Nephron (organoid): Measurements from ENCODE around the gene MYOM3.
A peak's percentile ranks its signal among the peaks of the same experiment; 100 is the strongest.

Experiments
- H3K27ac Mint-ChIP-seq, 3 experiments: 2 replicates each; pipeline ENCODE4 v1.8.0; 2020; ENCODE audit warnings: mixed read lengths in 3 of 3, mild to moderate bottlenecking in 2 of 3, moderate library complexity in 1 of 3
- H3K27me3 Mint-ChIP-seq: 2 replicates; pipeline ENCODE4 v1.8.0; 2021; ENCODE audit warnings: low read depth, mild to moderate bottlenecking, moderate library complexity, mixed read lengths
- H3K36me3 Mint-ChIP-seq: 2 replicates; pipeline ENCODE4 v1.8.0; 2020; ENCODE audit warnings: low read depth, mixed read lengths
- H3K4me1 Mint-ChIP-seq: 2 replicates; pipeline ENCODE4 v1.8.0; 2020; ENCODE audit warnings: mixed read lengths
- H3K4me3 Mint-ChIP-seq, 3 experiments: 2 replicates each; pipeline ENCODE4 v1.8.0; 2020; ENCODE audit warnings: mild to moderate bottlenecking in 3 of 3, mixed read lengths in 3 of 3, moderate library complexity in 2 of 3
- H3K9me3 Mint-ChIP-seq: 2 replicates; pipeline ENCODE4 v1.8.0; 2020; ENCODE audit warnings: mixed read lengths
- CTCF ChIP-seq, 3 experiments: fragments of 200-600 bp; sonication (generic); IDR thresholded peaks; one replicate each; pipeline ENCODE4 v1.5.0; 2021; ENCODE audit warnings: antibody characterized with exemption in 3 of 3; ENCODE audit not compliant: unreplicated experiment in 3 of 3

MYOM3 gene

GRCh38 chr1:24021403-24022266 is 90.3 kb downstream of the MYOM3 start:
- H3K4me1 Mint-ChIP-seq, result peaks cover 55% of the 10 kb centered on the region
- no peaks in the 10 kb centered on the region for H3K27me3 Mint-ChIP-seq
- H3K36me3 Mint-ChIP-seq, result no peaks in the 10 kb centered on the region
- H3K4me3 Mint-ChIP-seq, result no peak overlapping the region
- peak overlapping the region; percentile 95 to 99 (median 99) for H3K27ac Mint-ChIP-seq
- no peak for TF ChIP-seq CTCF (IDR thresholded peaks at IDR 0.05; ENCODE audit: unreplicated experiment in 3 of 3)
- no peaks in the 10 kb centered on the region for H3K9me3 Mint-ChIP-seq

GRCh38 chr1:24020470-24020869 is 91.5 kb downstream of the MYOM3 start:
- Mint-ChIP-seq H3K36me3 (no peaks in the 10 kb centered on the region), H3K4me3 (peak overlapping the region in 2 of 3 experiments; percentile 15 to 53), H3K27me3 (no peaks in the 10 kb centered on the region), H3K4me1 (peaks cover 63% of the 10 kb centered on the region), H3K27ac (peak overlapping the region; percentile 95 to 99 (median 99)), H3K9me3 (no peaks in the 10 kb centered on the region)
- no peak for TF ChIP-seq CTCF (IDR thresholded peaks at IDR 0.05; ENCODE audit: unreplicated experiment in 3 of 3)

- no peak for TF ChIP-seq CTCF (IDR thresholded peaks at IDR 0.05; ENCODE audit: unreplicated experiment in 3 of 3)
- peak overlapping the region; percentile 12 to 53 (median 15) for H3K4me3 Mint-ChIP-seq
- no peaks in the 10 kb centered on the region for H3K36me3 Mint-ChIP-seq
- no peaks in the 10 kb centered on the region for H3K9me3 Mint-ChIP-seq
- no peaks in the 10 kb centered on the region for H3K27me3 Mint-ChIP-seq
- peak overlapping the region; percentile 95 to 99 (median 99) for H3K27ac Mint-ChIP-seq
- H3K4me1 Mint-ChIP-seq, result peaks cover 67% of the 10 kb centered on the region
Measured at GRCh38 chr1:24020025-24020424, 91.9 kb downstream of the MYOM3 start.

- H3K27ac Mint-ChIP-seq, result peak overlapping the region; percentile 95 to 99 (median 99)
Measured at GRCh38 chr1:24018611-24019580, 93.0 kb downstream of the MYOM3 start.

More at GRCh38 chr1:24018611-24019580, 93.0 kb downstream of the MYOM3 start:
- Mint-ChIP-seq H3K4me3 (peak overlapping the region; percentile 0 to 64 (median 29)), H3K9me3 (no peaks in the 10 kb centered on the region), H3K4me1 (peaks cover 75% of the 10 kb centered on the region), H3K36me3 (no peaks in the 10 kb centered on the region), H3K27me3 (no peaks in the 10 kb centered on the region)
- TF ChIP-seq CTCF (IDR thresholded peaks at IDR 0.05; ENCODE audit: unreplicated experiment in 3 of 3), result no peak
